Endothelial cell of umbilical vein (primary cell): ENCODE measurements around the gene CCDC6. TPM values are rescaled to one million over a fixed set of nuclear protein-coding genes. Genes with fewer than 3 reads are reported as not detected.

Experiments
- BruUV-seq: library from RNA; stranded (reverse); fragments of 400-500 nt; replicated peaks from 2 replicates; lab custom pipeline; 2021; lab: Mats Ljungman, UMichigan
- CTCF ChIA-PET: fragments of 300-600, 350-600 bp; sonication (Branson Sonifier 250); formaldehyde crosslinking; loops from one replicate; lab custom pipeline; 2021; ENCODE audit warnings: antibody characterized with exemption, inconsistent platforms; lab: Charles Lee
- POLR2A ChIA-PET: fragments of 300-600, 350-600 bp; sonication (Branson Sonifier 250); formaldehyde crosslinking; loops from one replicate; lab custom pipeline; 2021; ENCODE audit warnings: antibody characterized with exemption, inconsistent platforms; lab: Charles Lee
- DNase-seq: peaks from one replicate; pipeline ENCODE4 v3.0.0-alpha.2; 2011; ENCODE audit warnings: low read depth, low spot score
- FAIRE-seq: peaks from 2 replicates; lab custom pipeline; 2011; peaks lifted over from hg19 to GRCh38; lab: Jason Lieb, UNC
- H2AFZ ChIP-seq: 2 replicates; pipeline ENCODE4 v1.6.0; 2012; ENCODE audit warnings: low read depth, low read length, control low read depth, inconsistent platforms
- H3K27ac ChIP-seq: 2 replicates; pipeline ENCODE4 v1.5.1; 2011; ENCODE audit warnings: low read depth, mild to moderate bottlenecking, control low read depth, low read length, moderate library complexity; ENCODE audit not compliant: insufficient read depth
- H3K27me3 ChIP-seq, 2 experiments: 2 replicates each; pipeline versions ENCODE4 v1.6.0 to v1.6.1; 2011; ENCODE audit warnings: low read length in 2 of 2, mixed read lengths in 1 of 2; ENCODE audit not compliant: control insufficient read depth in 2 of 2, insufficient read depth in 2 of 2
- H3K36me3 ChIP-seq, 2 experiments: 2 replicates in 1 of 2; 3 replicates in 1 of 2; pipeline ENCODE4 v1.5.1; 2011; ENCODE audit warnings: low read length in 2 of 2, mild to moderate bottlenecking in 1 of 2, moderate library complexity in 1 of 2; ENCODE audit not compliant: control insufficient read depth in 2 of 2, insufficient read depth in 2 of 2; ENCODE audit errors: extremely low read depth in 1 of 2
- H3K4me1 ChIP-seq: 3 replicates; pipeline ENCODE4 v1.5.1; 2011; ENCODE audit warnings: mild to moderate bottlenecking, low read length; ENCODE audit not compliant: control insufficient read depth, insufficient read depth; ENCODE audit errors: extremely low read depth
- H3K4me2 ChIP-seq: 2 replicates; pipeline ENCODE4 v1.6.1; 2011; ENCODE audit warnings: low read length, control low read depth, mixed read lengths; ENCODE audit not compliant: insufficient read depth
- H3K4me3 ChIP-seq, 3 experiments: fragments of 200-600 bp in 1 of 3; sonication (generic), shearing (Covaris generic) in 1 of 3; replicated peaks in 1 of 3; 2 replicates each; pipeline ENCODE4 v1.5.1; 2011 to 2016; ENCODE audit warnings: control low read depth in 3 of 3, low read length in 3 of 3, mild to moderate bottlenecking in 2 of 3, inconsistent platforms in 1 of 3, low read depth in 1 of 3, moderate library complexity in 1 of 3; ENCODE audit not compliant: insufficient read depth in 1 of 3
- H3K79me2 ChIP-seq: 2 replicates; pipeline ENCODE4 v1.6.0; 2012; ENCODE audit warnings: low read length, inconsistent platforms; ENCODE audit not compliant: control insufficient read depth, insufficient read depth
- H3K9ac ChIP-seq: replicated peaks from 2 replicates; pipeline ENCODE3; 2011; ENCODE audit warnings: low read length, control low read depth; ENCODE audit not compliant: insufficient read depth; ENCODE audit errors: extremely low read depth
- H3K9me1 ChIP-seq: replicated peaks from 3 replicates; pipeline ENCODE4 v1.6.0; 2011; ENCODE audit warnings: mild to moderate bottlenecking, low read length; ENCODE audit not compliant: control insufficient read depth, insufficient read depth; ENCODE audit errors: extremely low read depth
- H3K9me3 ChIP-seq: replicated peaks from 2 replicates; pipeline ENCODE4 v1.5.1; 2012; ENCODE audit warnings: low read length, inconsistent platforms; ENCODE audit not compliant: control insufficient read depth, insufficient read depth
- H4K20me1 ChIP-seq: replicated peaks from 2 replicates; pipeline ENCODE3; 2011; ENCODE audit warnings: mild to moderate bottlenecking, low read length; ENCODE audit not compliant: control insufficient read depth, insufficient read depth; ENCODE audit errors: extremely low read depth
- CTCF ChIP-seq, 2 donors: IDR thresholded peaks; 1 replicate in 1 of 2; 2 replicates in 1 of 2; pipeline ENCODE4 v1.5.1; 2011; ENCODE audit warnings: low read length in 2 of 2, mild to moderate bottlenecking in 2 of 2, moderate library complexity in 2 of 2, control low read depth in 1 of 2, inconsistent platforms in 1 of 2, low read depth in 1 of 2; ENCODE audit not compliant: insufficient read depth in 1 of 2; ENCODE audit errors: extremely low read depth in 1 of 2
- FOS ChIP-seq: IDR thresholded peaks from 2 replicates; pipeline ENCODE4 v1.6.1; 2011; ENCODE audit warnings: mild to moderate bottlenecking, low read length, moderate library complexity, borderline replicate concordance; ENCODE audit not compliant: insufficient read depth
- GATA2 ChIP-seq: IDR thresholded peaks from 2 replicates; pipeline ENCODE4 v1.7.0; 2011; ENCODE audit warnings: low read depth, mild to moderate bottlenecking, moderate library complexity, mixed read lengths, low read length; ENCODE audit not compliant: insufficient read length, insufficient read depth
- MAX ChIP-seq: IDR thresholded peaks from 2 replicates; pipeline ENCODE4 v1.6.1; 2011; ENCODE audit not compliant: insufficient read depth, insufficient read length
- MYC ChIP-seq: IDR thresholded peaks from one replicate; pipeline ENCODE4 v1.6.1; 2011; ENCODE audit warnings: mild to moderate bottlenecking, low read depth, low read length
- POLR2A ChIP-seq: IDR thresholded peaks from 2 replicates; pipeline ENCODE4 v1.6.1; 2012; ENCODE audit warnings: low read depth, mild to moderate bottlenecking, control low read depth, low read length
- POLR2AphosphoS5 ChIP-seq: IDR thresholded peaks from 2 replicates; pipeline ENCODE4 v1.6.1; 2012; ENCODE audit warnings: low read depth, mild to moderate bottlenecking, control low read depth, low read length, moderate library complexity; ENCODE audit not compliant: insufficient read depth
- dilution Hi-C: fragments of 300-500 bp; cut with MboI; formaldehyde crosslinking; loops from one replicate; pipeline ENCODE4 v1.15.0; 2019; ENCODE audit warnings: low sequenced_read_pairs; ENCODE audit not compliant: extremely low pct_ligation_motif_present
- intact Hi-C: fragments of 100-400 bp; cut with micrococcal nuclease; formaldehyde crosslinking; loops from one replicate; pipeline ENCODE4 v1.10.0; 2022
- polyA plus RNA-seq, 4 experiments: library from polyadenylated mRNA; depleted of rRNA in 3 of 4; stranded (reverse) in 3 of 4; unstranded in 1 of 4; fragments of >200 nt; gene quantifications; 2 replicates each; pipeline versions ENCODE4 v1.2.1 to v1.2.3, GENCODE V29; 2011 to 2012; ENCODE audit warnings: missing spikeins in 1 of 4
- total RNA-seq: library from RNA; stranded (reverse); gene quantifications from 2 replicates; pipeline ENCODE4 v1.2.3, GENCODE V29; 2021

Gene CCDC6
- total and polyA plus RNA-seq, 2 donors (not counting 3 experiments of a cell fraction or from before 2014, with no cell fraction given) = 16.8 to 36.8 TPM

GRCh38 chr10:59762505-59762904, 143.9 kb downstream of the CCDC6 start:
- H3K9me1 ChIP-seq = no peaks in the 10 kb centered on the region
- no peak overlapping the region for H3K27ac ChIP-seq
- no peak overlapping the region for H3K9ac ChIP-seq
- DNase-seq = no peak
- H3K27me3 ChIP-seq = no peaks in the 10 kb centered on the region
- H4K20me1 ChIP-seq = no peaks in the 10 kb centered on the region
- TF ChIP-seq POLR2A = no peak
- TF ChIP-seq POLR2AphosphoS5 = no peak
- TF ChIP-seq CTCF (IDR thresholded peaks at IDR 0.05; ENCODE audit: extremely low read depth in 1 of 2, insufficient read depth in 1 of 2, low read depth in 1 of 2, low read length in 2 of 2) = no peak
- intact Hi-C loops (no loop called here), dilution Hi-C loops (no loop called here)
- H3K4me1 ChIP-seq = no peaks in the 10 kb centered on the region
- CTCF ChIA-PET = no interaction called here
- no peaks in the 10 kb centered on the region for H3K9me3 ChIP-seq
- BruUV-seq = no TSS peak
- no peak overlapping the region for H3K4me2 ChIP-seq
- H3K4me3 ChIP-seq = no peak overlapping the region
- H3K36me3 ChIP-seq = no peaks in the 10 kb centered on the region
- no peak overlapping the region for H2AFZ ChIP-seq
- H3K79me2 ChIP-seq = no peaks in the 10 kb centered on the region
- POLR2A ChIA-PET = no interaction called here
- FAIRE-seq = no peak

GRCh38 chr10:59757966-59758365, 148.4 kb downstream of the CCDC6 start:
- no peak overlapping the region for H2AFZ ChIP-seq
- POLR2A ChIA-PET = no interaction called here

More at GRCh38 chr10:59757966-59758365, 148.4 kb downstream of the CCDC6 start:
- DNase-seq (no peak), FAIRE-seq (no peak)
- Histone ChIP-seq H3K4me2 (no peak overlapping the region), H3K27ac (no peak overlapping the region), H3K9me1 (no peaks in the 10 kb centered on the region), H3K4me3 (no peak overlapping the region), H3K9ac (no peak overlapping the region), H4K20me1 (no peaks in the 10 kb centered on the region), H3K36me3 (no peaks in the 10 kb centered on the region), H3K9me3 (no peaks in the 10 kb centered on the region), H3K4me1 (no peaks in the 10 kb centered on the region), H3K27me3 (peaks cover 0 to 1% of the 10 kb centered on the region in 2 experiments), H3K79me2 (no peaks in the 10 kb centered on the region)
- TF ChIP-seq FOS = no peak
- no peak for TF ChIP-seq MAX
- TF ChIP-seq MYC = no peak
- TF ChIP-seq GATA2 = no peak
- BruUV-seq = no TSS peak
- CTCF ChIA-PET = no interaction called here
- dilution Hi-C loops = no loop called here
- intact Hi-C loops = no loop called here
